Mucosa of gallbladder (tissue), 1 donor: ENCODE results near the gene MINDY3. TPM values are rescaled to one million over a fixed set of nuclear protein-coding genes. Genes with fewer than 3 reads are reported as not detected.
"Not testable (repeated sequence)": the region's sequence is repeated elsewhere in the genome, so short reads cannot be mapped to it uniquely, and the experiment has no call there.

Experiments
- DNase-seq: peaks from one replicate; pipeline ENCODE4 v3.0.0-alpha.2; 2020; ENCODE audit warnings: low spot score
- total RNA-seq: library from RNA; stranded (reverse); gene quantifications from one replicate; pipeline ENCODE4 v1.2.1, GENCODE V29; 2021
- donor health status: DM: no; HTN: no; CAD: no.

MINDY3 gene
- total RNA-seq, 1 donor from 2014 or later, result 20.4 TPM

GRCh38 chr10:15780353-15781135 is 79.8 kb downstream of the MINDY3 start:
- no peak for DNase-seq

- DNase-seq, result no peak
Observed at GRCh38 chr10:15775513-15775912, 84.8 kb downstream of the MINDY3 start.

GRCh38 chr10:15774534-15774933 is 85.8 kb downstream of the MINDY3 start:
- DNase-seq, result not testable (repeated sequence)

GRCh38 chr10:15764892-15765454 is 95.3 kb downstream of the MINDY3 start:
- no peak for DNase-seq

GRCh38 chr10:15763006-15763405 is 97.3 kb downstream of the MINDY3 start:
- no peak for DNase-seq

GRCh38 chr10:15762239-15762638 is 98.1 kb downstream of the MINDY3 start:
- DNase-seq, result not testable (repeated sequence)

GRCh38 chr10:15761224-15761623 is 99.1 kb downstream of the MINDY3 start:
- not testable (repeated sequence) for DNase-seq

- DNase-seq, result no peak
Observed at GRCh38 chr10:15760681-15761080, 99.6 kb downstream of the MINDY3 start.

- DNase-seq, result no peak
Observed at GRCh38 chr10:15759265-15759664, 101.0 kb downstream of the MINDY3 start.

GRCh38 chr10:15758618-15759017 is 101.7 kb downstream of the MINDY3 start:
- DNase-seq, result no peak

GRCh38 chr10:15754937-15755336 is 105.4 kb downstream of the MINDY3 start:
- no peak for DNase-seq

- DNase-seq, result no peak
Observed at GRCh38 chr10:15751046-15751445, 109.3 kb downstream of the MINDY3 start.

- no peak for DNase-seq
Observed at GRCh38 chr10:15748126-15748525, 112.2 kb downstream of the MINDY3 start.

GRCh38 chr10:15747632-15748031 is 112.7 kb downstream of the MINDY3 start:
- no peak for DNase-seq

GRCh38 chr10:15745751-15746150 is 114.6 kb downstream of the MINDY3 start:
- peak; percentile 15 for DNase-seq

GRCh38 chr10:15744217-15744865 is 116.0 kb downstream of the MINDY3 start:
- DNase-seq, result peak; percentile 48

GRCh38 chr10:15743443-15743842 is 116.9 kb downstream of the MINDY3 start:
- no peak for DNase-seq

GRCh38 chr10:15742836-15743235 is 117.5 kb downstream of the MINDY3 start:
- DNase-seq, result no peak

- DNase-seq, result no peak
Observed at GRCh38 chr10:15742102-15742501, 118.2 kb downstream of the MINDY3 start.

- DNase-seq, result no peak
Observed at GRCh38 chr10:15741581-15741980, 118.7 kb downstream of the MINDY3 start.

- DNase-seq, result no peak
Observed at GRCh38 chr10:15740261-15740660, 120.0 kb downstream of the MINDY3 start.

- DNase-seq, result no peak
Observed at GRCh38 chr10:15739254-15739970, 120.9 kb downstream of the MINDY3 start.
